K562 (cell line): Measurements from ENCODE around the gene MSH3. TPM values are rescaled to one million over a fixed set of nuclear protein-coding genes. Genes with fewer than 3 reads are reported as not detected.

Source experiments
- AFF1 ChIP-seq, 2 experiments: fragments of 450-650 bp; IDR thresholded peaks; 2 replicates each; pipeline ENCODE4 v1.6.1; 2018; ENCODE audit warnings: mild to moderate bottlenecking in 2 of 2, low read depth in 1 of 2; ENCODE audit not compliant: partially characterized antibody in 2 of 2
- FOXK1 ChIP-seq: sonication (generic); formaldehyde crosslinking; IDR thresholded peaks from 2 replicates; pipeline ENCODE4 v1.8.0; 2022; ENCODE audit warnings: missing genetic modification reagents, mild to moderate bottlenecking, borderline replicate concordance
- KLF13 ChIP-seq: fragments of 450-650 bp; IDR thresholded peaks from 2 replicates; pipeline ENCODE4 v1.6.1; 2016; ENCODE audit warnings: missing genetic modification characterization, low read depth, mild to moderate bottlenecking, missing compliant biosample characterization, moderate library complexity, borderline replicate concordance
- MTA2 ChIP-seq: fragments of 450-650 bp; IDR thresholded peaks from 2 replicates; pipeline ENCODE4 v1.6.1; 2016; ENCODE audit warnings: low read depth
- NR4A1 ChIP-seq, 2 experiments: fragments of 250-450 bp in 1 of 2; fragments of 450-650 bp in 1 of 2; sonication (Bioruptor Pico) in 1 of 2; IDR thresholded peaks; 2 replicates each; pipeline versions ENCODE4 v1.4.0 to v1.6.1; 2016 to 2020; ENCODE audit warnings: mild to moderate bottlenecking in 2 of 2, missing compliant biosample characterization in 1 of 2, missing genetic modification characterization in 1 of 2, moderate library complexity in 1 of 2
- TEAD4 ChIP-seq, 2 experiments: sonication (generic) in 1 of 2; formaldehyde crosslinking in 1 of 2; IDR thresholded peaks; 2 replicates each; pipeline versions ENCODE4 v1.6.1 to v1.8.0; 2012 to 2022; ENCODE audit warnings: borderline replicate concordance in 1 of 2, inconsistent platforms in 1 of 2, low read length in 1 of 2, mild to moderate bottlenecking in 1 of 2, missing genetic modification reagents in 1 of 2
- polyA plus RNA-seq, 8 experiments: library from polyadenylated mRNA; depleted of rRNA in 4 of 8; stranded (reverse) in 5 of 8; unstranded in 3 of 8; fragments of >200 nt; fragmentation: Nextera tagmentation in 2 of 8; fragmentation: Illumina TruSeq in 1 of 8; extraction: Ambion mirVana in 2 of 8; extraction: Trizol in 1 of 8; gene quantifications; 2 replicates each; pipeline versions ENCODE4 v1.2.1 to v1.2.3, GENCODE V29; 2011 to 2014; ENCODE audit warnings: inconsistent platforms in 1 of 8, missing spikeins in 1 of 8
- total RNA-seq, 7 experiments: library from RNA; depleted of rRNA in 6 of 7; stranded (reverse); fragments of >200 nt in 6 of 7; fragmentation: Illumina TruSeq in 2 of 7; extraction: Trizol in 2 of 7; gene quantifications; 2 replicates each; pipeline versions ENCODE4 v1.2.1 to v1.2.3, GENCODE V29; 2011 to 2021; ENCODE audit warnings: low replicate concordance in 1 of 7

Gene MSH3
- total and polyA plus RNA-seq, 9 of the 15 experiments (the other 6 are each of a cell fraction or from before 2014, with no cell fraction given), result 3.9 to 17.2 (median 13.2) TPM

- TF ChIP-seq AFF1 (IDR thresholded peaks at IDR 0.05; ENCODE audit: low read depth in 1 of 2, partially characterized antibody in 2 of 2) (no peak), MTA2 (no peak), FOXK1 (CRISPR knock-in tag) (no peak), KLF13 (tag) (no peak), NR4A1 (CRISPR knock-in tag; IDR thresholded peaks at IDR 0.05) (no peak), NR4A1 (tag; IDR thresholded peaks at IDR 0.05) (no peak), TEAD4 (IDR thresholded peaks at IDR 0.05; ENCODE audit: low read length) (no peak), TEAD4 (CRISPR knock-in tag; IDR thresholded peaks at IDR 0.05; ENCODE audit: borderline replicate concordance) (no peak)
These were observed 86.5 kb downstream of the MSH3 start (continued) for GRCh38 chr5:80740999-80741398.
